A673 (cell line): ENCODE results near the gene CDKN2C. TPM values are rescaled to one million over a fixed set of nuclear protein-coding genes. Genes with fewer than 3 reads are reported as not detected.

Source experiments
- BruUV-seq: library from RNA; stranded (reverse); fragments of 400-500 nt; replicated peaks from 2 replicates; lab custom pipeline; 2021; lab: Mats Ljungman, UMichigan
- CTCF ChIA-PET: fragments of 300-600 bp; sonication (Branson Sonifier 250); formaldehyde crosslinking; loops from one replicate; lab custom pipeline; 2022; ENCODE audit warnings: antibody characterized with exemption; lab: Charles Lee
- POLR2A ChIA-PET: fragments of 300-600 bp; sonication (Branson Sonifier 250); formaldehyde crosslinking; loops from one replicate; lab custom pipeline; 2022; ENCODE audit warnings: antibody characterized with exemption; ENCODE audit not compliant: low non-redundant PET; lab: Charles Lee
- DNase-seq: peaks from one replicate; pipeline ENCODE4 v3.0.0-alpha.2; 2015; ENCODE audit warnings: low spot score
- H3K27ac ChIP-seq: fragments of 200-600 bp; sonication (generic); 2 replicates; pipeline ENCODE4 v1.5.1; 2016; ENCODE audit warnings: mixed run types, low read depth, mild to moderate bottlenecking, mixed read lengths, antibody characterized with exemption, low read length; ENCODE audit not compliant: poor library complexity, severe bottlenecking
- H3K27me3 ChIP-seq: fragments of 200-600 bp; sonication (generic); replicated peaks from 2 replicates; pipeline ENCODE4 v1.6.1; 2017; ENCODE audit warnings: mixed run types, low read depth, mild to moderate bottlenecking, mixed read lengths, antibody characterized with exemption, low read length; ENCODE audit not compliant: insufficient read depth, poor library complexity
- H3K36me3 ChIP-seq: fragments of 200-600 bp; sonication (generic); 2 replicates; pipeline ENCODE4 v1.6.1; 2016; ENCODE audit warnings: mixed run types, mild to moderate bottlenecking, mixed read lengths, antibody characterized with exemption, low read length; ENCODE audit not compliant: insufficient read depth, poor library complexity, severe bottlenecking
- H3K4me1 ChIP-seq: fragments of 200-600 bp; sonication (generic); 2 replicates; pipeline ENCODE4 v1.6.1; 2017; ENCODE audit warnings: mixed run types, mild to moderate bottlenecking, mixed read lengths, antibody characterized with exemption, low read length; ENCODE audit not compliant: insufficient read depth, poor library complexity, severe bottlenecking
- H3K4me3 ChIP-seq: fragments of 200-600 bp; sonication (generic); 2 replicates; pipeline ENCODE4 v1.5.1; 2016; ENCODE audit warnings: low read depth, mixed run types, mild to moderate bottlenecking, mixed read lengths, low read length; ENCODE audit not compliant: poor library complexity, severe bottlenecking
- H3K9me3 ChIP-seq: fragments of 200-600 bp; sonication (generic); 2 replicates; pipeline ENCODE4 v1.6.1; 2016; ENCODE audit warnings: mixed run types, low read depth, mild to moderate bottlenecking, mixed read lengths, antibody characterized with exemption, low read length; ENCODE audit not compliant: poor library complexity, severe bottlenecking
- EZH2 ChIP-seq: fragments of 200-600 bp; sonication (generic); IDR thresholded peaks from 2 replicates; pipeline ENCODE4 v1.6.1; 2017; ENCODE audit warnings: borderline replicate concordance, low read depth, mild to moderate bottlenecking, mixed read lengths, antibody characterized with exemption, low read length; ENCODE audit not compliant: poor library complexity, severe bottlenecking
- intact Hi-C: fragments of 100-400 bp; cut with micrococcal nuclease; formaldehyde crosslinking; loops from one replicate; pipeline ENCODE4 v1.10.0; 2022; ENCODE audit not compliant: unreplicated experiment
- total RNA-seq: library from RNA; stranded (reverse); gene quantifications from 2 replicates; pipeline ENCODE4 v1.2.3, GENCODE V29; 2021
- TF ChIP-seq, protein P1 (sequence below): fragments of 300-800, 200-600 bp; sonication (generic); conservative IDR thresholded peaks from 2 replicates; pipeline ENCODE4 v1.5.1; 2017; ENCODE audit warnings: low read depth, mild to moderate bottlenecking, antibody characterized with exemption, low read length, moderate library complexity, mixed read lengths

Gene CDKN2C
- total RNA-seq, 1 experiment from 2014 or later, result 53.5 TPM

DNA sequence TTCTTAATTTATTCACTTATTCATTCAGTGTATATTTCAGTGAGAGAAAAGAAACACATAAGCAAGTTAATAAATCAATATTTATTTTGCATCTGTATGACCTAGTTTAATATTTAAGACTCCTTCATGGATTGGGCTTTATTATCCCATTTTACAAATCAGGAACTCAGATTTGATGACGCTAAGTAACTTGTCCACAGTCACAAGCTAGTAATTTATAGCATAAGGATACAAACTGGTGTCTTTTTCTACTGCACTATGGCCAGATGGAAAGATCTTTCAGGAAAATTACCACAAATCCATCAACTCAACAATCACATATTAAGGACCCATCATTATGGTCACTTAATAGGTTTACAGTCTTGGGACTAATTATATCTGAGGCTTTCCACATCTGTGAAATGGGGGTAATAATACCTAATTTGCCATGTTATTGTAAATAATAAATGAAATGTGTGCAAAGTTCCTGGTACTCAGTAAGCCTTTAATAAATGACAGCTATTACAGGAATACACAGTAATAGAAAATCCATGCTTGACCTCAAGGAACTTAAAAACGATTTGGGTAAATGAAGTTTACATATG, 13.3 kb downstream of the CDKN2C start:
- intact Hi-C loops, result no loop called here
- no peaks in the 10 kb centered on the region for H3K27me3 ChIP-seq
- no peaks in the 10 kb centered on the region for H3K9me3 ChIP-seq
- H3K27ac ChIP-seq, result no peak overlapping the region
- H3K4me1 ChIP-seq, result peaks cover 25% of the 10 kb centered on the region
- TF ChIP-seq, protein P1, sequence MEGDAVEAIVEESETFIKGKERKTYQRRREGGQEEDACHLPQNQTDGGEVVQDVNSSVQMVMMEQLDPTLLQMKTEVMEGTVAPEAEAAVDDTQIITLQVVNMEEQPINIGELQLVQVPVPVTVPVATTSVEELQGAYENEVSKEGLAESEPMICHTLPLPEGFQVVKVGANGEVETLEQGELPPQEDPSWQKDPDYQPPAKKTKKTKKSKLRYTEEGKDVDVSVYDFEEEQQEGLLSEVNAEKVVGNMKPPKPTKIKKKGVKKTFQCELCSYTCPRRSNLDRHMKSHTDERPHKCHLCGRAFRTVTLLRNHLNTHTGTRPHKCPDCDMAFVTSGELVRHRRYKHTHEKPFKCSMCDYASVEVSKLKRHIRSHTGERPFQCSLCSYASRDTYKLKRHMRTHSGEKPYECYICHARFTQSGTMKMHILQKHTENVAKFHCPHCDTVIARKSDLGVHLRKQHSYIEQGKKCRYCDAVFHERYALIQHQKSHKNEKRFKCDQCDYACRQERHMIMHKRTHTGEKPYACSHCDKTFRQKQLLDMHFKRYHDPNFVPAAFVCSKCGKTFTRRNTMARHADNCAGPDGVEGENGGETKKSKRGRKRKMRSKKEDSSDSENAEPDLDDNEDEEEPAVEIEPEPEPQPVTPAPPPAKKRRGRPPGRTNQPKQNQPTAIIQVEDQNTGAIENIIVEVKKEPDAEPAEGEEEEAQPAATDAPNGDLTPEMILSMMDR, result no peak
- no peak for TF ChIP-seq EZH2
- ChIA-PET CTCF (no interaction called here), POLR2A (no interaction called here)
- H3K36me3 ChIP-seq, result no peaks in the 10 kb centered on the region
- no TSS peak for BruUV-seq
- DNase-seq, result no peak
- no peak overlapping the region for H3K4me3 ChIP-seq

DNA sequence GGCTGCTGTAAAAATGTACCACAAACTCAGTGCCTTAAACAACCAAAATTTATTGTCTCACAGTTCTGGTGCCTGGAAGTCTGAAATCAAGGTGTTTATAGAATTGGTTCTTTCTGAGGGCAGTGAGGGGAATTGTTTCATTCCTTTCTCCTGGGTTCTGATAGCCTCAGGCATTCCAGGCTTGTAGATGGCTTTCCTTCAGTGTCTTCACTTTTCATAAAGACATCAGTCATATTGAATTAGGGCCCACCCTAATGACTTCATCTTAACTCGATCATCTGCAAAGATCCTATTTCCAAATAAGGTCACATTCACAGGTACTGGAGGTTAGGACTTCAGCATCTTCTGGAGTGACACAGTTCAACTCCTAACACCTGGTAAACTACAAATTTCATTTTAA, 15.0 kb downstream of the CDKN2C start:
- Histone ChIP-seq H3K27me3 (no peaks in the 10 kb centered on the region), H3K9me3 (no peaks in the 10 kb centered on the region), H3K4me3 (no peak overlapping the region), H3K4me1 (peaks cover 18% of the 10 kb centered on the region), H3K27ac (no peak overlapping the region), H3K36me3 (no peaks in the 10 kb centered on the region)
- intact Hi-C loops, result no loop called here
- ChIA-PET CTCF (no interaction called here), POLR2A (no interaction called here)
- BruUV-seq, result no TSS peak
- no peak for TF ChIP-seq EZH2
- TF ChIP-seq, protein P1, result no peak
- no peak for DNase-seq

DNA sequence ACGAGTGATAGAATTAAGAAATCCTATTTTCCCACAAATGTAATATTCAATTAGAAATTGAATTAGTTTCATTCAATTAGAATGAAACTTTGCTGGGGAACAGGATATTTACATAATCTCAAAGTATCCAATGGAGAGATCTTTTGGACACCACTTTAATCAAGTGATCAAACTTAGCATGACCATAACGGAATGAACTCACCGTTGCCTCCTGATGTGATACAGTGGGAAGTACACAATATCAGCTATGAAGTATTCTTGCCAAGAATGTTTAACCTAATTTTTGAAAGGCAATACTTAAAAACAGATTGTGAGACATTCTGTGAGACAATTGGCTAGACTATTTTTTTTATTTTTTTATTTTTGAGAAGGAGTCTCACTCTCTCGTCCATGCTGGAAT, 16.6 kb downstream of the CDKN2C start:
- H3K9me3 ChIP-seq, result no peaks in the 10 kb centered on the region
- intact Hi-C loops, result no loop called here
- DNase-seq, result no peak
- BruUV-seq, result no TSS peak
- H3K4me3 ChIP-seq, result no peak overlapping the region
- peaks cover 10% of the 10 kb centered on the region for H3K4me1 ChIP-seq
- CTCF ChIA-PET, result interaction anchor here (0.6 kb wide), 1 partner anchor 258 kb away, joined by 3 read pairs; no protein-coding TSS in a partner anchor
- TF ChIP-seq EZH2, result no peak
- TF ChIP-seq, protein P1, result peak; percentile 36; the same call in 1 of the 2 replicates
- H3K27ac ChIP-seq, result no peak overlapping the region
- H3K36me3 ChIP-seq, result no peaks in the 10 kb centered on the region
- POLR2A ChIA-PET, result interaction anchor here (0.7 kb wide), 1 partner anchor 168 kb away, joined by 3 read pairs; no protein-coding TSS in a partner anchor
- no peaks in the 10 kb centered on the region for H3K27me3 ChIP-seq
